SW 1271 (cell line): ENCODE measurements around the gene KIT.

Experiments
- DNase-seq, 2 experiments: peaks; one replicate each; lab custom pipeline; 2025; lab: John Stamatoyannopoulos, UW

Gene KIT

DNA sequence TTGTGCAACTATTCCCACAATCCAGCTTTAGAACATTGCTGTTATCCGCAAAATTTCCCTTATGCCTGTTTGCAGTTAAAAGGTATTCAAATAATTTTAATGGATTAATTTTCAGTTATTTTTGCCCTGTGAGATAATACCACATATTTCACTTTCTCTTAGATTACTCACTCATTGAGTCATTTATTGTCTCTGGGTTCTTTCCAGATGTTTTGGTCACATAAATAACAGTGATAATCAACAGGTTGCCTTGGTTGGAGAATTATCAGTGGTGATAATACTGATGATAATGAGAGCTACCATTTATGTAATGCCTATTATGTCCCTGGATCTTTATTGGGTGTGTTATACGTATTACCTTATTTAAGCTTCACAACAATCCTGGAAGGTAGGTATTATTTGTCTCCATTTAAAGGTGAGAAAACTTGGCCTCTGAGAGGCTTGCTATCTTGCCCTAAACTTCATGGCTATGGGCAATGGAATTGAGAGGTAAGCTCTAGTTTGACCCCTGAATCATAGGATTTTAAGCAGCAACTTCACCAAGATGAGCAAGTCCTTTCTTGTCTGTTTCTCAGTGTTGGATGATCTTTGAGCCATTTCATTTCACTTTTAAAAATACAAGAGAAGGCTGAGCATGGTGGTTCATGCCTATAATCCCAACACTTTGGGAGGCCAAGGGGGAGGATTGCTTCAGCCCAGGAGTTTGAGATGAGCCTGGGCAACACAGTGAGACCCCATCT lies 87.4 kb downstream of the KIT start:
- no peak for DNase-seq

- no peak for DNase-seq
Observed at GRCh38 chr4:54746218-54746617, 88.5 kb downstream of the KIT start.

- no peak for DNase-seq
Observed at GRCh38 chr4:54750341-54750740, 92.6 kb downstream of the KIT start.

GRCh38 chr4:54754394-54754793 lies 96.6 kb downstream of the KIT start:
- no peak for DNase-seq

GRCh38 chr4:54764476-54764875 lies 106.7 kb downstream of the KIT start:
- no peak for DNase-seq

- no peak for DNase-seq
Observed at GRCh38 chr4:54767376-54767775, 109.6 kb downstream of the KIT start.

GRCh38 chr4:54773022-54773421 lies 115.3 kb downstream of the KIT start:
- DNase-seq = no peak

DNA sequence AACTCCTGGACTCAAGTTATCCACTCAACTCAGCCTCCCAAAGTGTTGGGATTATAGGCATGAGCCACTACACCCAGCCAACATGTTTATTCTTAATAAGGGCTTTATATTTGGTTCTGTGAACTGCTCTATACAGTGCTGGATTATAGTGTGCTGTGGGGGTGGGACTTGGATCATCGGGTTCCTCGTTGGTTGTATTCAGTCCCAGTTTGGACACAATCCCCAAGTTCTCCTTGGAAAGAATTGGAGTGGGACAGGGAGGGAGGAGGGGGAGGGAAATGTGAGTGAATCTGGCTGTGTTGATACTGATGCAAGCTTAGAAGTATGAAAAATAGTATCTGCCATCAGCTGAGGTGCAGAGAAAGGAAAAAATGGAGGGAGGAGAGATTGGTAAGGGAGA lies 121.3 kb downstream of the KIT start:
- no peak for DNase-seq

DNA sequence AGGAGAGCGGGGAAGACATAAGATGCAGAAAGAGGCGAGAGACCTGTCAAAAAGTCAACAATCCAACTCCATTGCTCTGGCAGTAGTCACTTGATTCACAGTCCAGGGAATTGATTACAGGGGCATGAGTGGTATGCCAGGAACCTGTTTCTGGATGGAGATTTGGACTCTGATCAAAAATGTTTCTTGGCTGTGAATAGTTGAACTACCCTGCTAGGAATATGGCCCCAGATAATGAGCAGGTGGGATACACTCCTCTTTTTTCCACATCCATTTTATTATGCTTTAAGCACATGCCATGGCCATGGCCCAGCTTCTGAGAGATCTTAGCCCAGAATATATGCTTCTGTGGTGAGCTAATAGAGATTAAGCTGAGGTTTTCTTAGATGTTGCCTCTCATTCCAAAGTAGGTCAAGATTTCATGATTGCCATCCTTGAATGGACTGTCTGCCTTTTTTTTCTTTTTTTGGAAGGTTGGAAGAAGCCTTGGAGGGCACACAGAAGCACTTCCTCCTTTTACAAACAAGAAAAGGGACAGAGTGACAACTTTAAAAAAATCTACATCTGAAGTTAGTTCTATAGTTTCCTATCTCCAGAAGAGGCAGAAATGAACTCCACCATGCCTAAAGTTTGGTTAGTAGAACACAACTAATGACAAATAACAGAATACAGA lies 121.9 kb downstream of the KIT start:
- DNase-seq = no peak

- no peak for DNase-seq
Observed at GRCh38 chr4:54780149-54780495, 122.4 kb downstream of the KIT start.

DNA sequence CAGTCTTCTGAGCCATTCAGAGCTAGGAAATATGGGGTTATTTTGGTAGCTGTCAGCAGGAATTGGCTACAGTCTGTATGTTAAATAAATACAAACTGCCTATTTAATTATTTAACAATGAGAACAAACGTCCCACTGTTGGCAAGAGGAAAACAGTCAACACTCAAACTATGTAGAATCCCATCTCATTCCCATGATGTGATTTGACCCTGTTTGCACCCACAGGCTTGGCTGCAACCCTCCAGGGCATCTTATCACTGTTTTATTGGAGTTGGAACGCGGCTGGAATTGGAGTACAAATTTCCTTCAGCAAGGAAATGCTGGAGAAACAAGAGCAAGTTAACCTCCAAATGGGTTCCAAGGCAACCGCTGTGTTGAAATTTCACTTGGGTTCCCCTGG lies 124.0 kb downstream of the KIT start:
- DNase-seq = no peak

DNA sequence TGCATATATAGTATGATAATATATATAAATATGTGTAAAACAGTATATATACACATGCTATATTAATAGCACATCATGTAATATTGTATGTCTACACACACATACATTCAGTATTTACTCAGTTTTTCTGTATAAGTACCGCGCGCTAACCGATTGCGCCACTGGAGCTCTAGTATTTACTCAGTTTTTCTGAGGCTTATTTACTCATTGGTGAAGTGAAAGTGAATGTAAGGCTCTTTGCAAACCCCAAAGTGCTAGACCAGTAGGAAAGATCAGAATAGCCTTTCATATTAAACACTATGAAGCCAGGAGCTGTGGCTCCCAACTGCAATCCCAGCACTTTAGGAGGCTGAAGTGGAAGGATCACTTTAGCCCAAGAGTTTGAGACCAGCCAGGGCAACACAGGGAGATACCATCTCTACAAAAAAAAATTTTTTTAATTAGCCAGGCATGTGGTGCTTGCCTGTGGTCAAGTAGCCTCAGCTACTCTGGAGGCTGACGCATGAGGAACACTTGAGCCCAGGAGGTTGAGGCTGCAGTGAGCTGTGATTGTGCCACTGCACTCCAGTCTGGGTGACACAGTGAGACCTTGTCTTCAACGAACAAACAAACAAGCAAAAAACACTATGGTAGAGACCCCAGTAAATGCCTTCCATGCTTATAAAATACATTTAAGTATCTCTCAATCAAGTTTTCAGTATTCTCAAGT lies 125.8 kb downstream of the KIT start:
- DNase-seq = no peak

DNA sequence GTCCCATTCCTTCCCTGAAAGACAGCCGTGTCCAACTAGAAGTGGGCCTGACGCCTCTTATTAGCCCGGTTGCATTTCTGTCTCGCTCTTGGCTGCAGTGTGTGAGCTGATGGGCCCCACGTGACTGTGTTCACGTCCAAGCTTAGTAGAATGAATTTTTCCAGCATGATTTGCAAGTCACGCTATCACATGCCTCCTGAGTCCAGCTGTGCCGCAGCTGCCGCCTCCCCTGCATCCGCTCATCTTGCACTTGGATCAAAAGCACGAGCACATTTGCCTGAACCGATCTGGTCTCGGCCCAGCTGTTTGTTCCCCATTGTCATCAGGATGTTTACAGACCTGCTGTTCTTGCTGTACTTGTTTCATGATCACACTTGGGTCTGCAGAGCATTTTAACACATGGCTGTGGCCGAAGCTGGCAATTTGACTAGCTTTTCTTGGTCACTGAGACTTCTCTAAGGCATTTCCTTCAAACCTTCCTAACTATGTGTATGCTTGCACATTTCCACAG lies 126.5 kb downstream of the KIT start:
- DNase-seq = no peak
